Prostate gland (tissue), 2 donors: Measurements from ENCODE around the gene TNFRSF13B. TPM values are rescaled to one million over a fixed set of nuclear protein-coding genes. Genes with fewer than 3 reads are reported as not detected.
"Not testable (repeated sequence)": the region's sequence is repeated elsewhere in the genome, so short reads cannot be mapped to it uniquely, and the experiment has no call there.

Source experiments
- DNase-seq: peaks from one replicate; pipeline ENCODE4 v3.0.0-alpha.2; 2019; ENCODE audit warnings: low spot score
- H3K27ac ChIP-seq, 2 donors: fragments of 200-600 bp; sonication (generic); 2 replicates each; pipeline ENCODE4 v1.5.1; 2017 to 2019
- H3K27me3 ChIP-seq: fragments of 200-600 bp; sonication (generic); replicated peaks from 2 replicates; pipeline ENCODE4 v1.5.1; 2019; ENCODE audit not compliant: insufficient read depth
- H3K36me3 ChIP-seq, 2 donors: fragments of 200-600 bp; sonication (generic); 1 replicate in 1 of 2; 2 replicates in 1 of 2; pipeline versions ENCODE4 v1.5.1 to v1.8.1; 2017 to 2019
- H3K4me1 ChIP-seq: fragments of 200-600 bp; sonication (generic); replicated peaks from 2 replicates; pipeline ENCODE4 v1.5.1; 2019
- H3K4me3 ChIP-seq, 2 donors: fragments of 200-600 bp; sonication (generic); 2 replicates each; pipeline ENCODE4 v1.5.1; 2017 to 2019
- H3K9me3 ChIP-seq: fragments of 200-600 bp; sonication (generic); 2 replicates; pipeline ENCODE4 v1.5.1; 2017
- CTCF ChIP-seq, 4 experiments: fragments of 200-600 bp in 2 of 4; fragments of 450-650 bp in 2 of 4; sonication (generic) in 2 of 4; IDR thresholded peaks; 1 replicate in 3 of 4; 2 replicates in 1 of 4; pipeline ENCODE4 v1.5.1; 2016 to 2019; ENCODE audit warnings: antibody characterized with exemption in 4 of 4, mild to moderate bottlenecking in 2 of 4, moderate library complexity in 2 of 4
- POLR2A ChIP-seq: fragments of 450-650 bp; IDR thresholded peaks from one replicate; pipeline ENCODE4 v1.6.1; 2016; ENCODE audit warnings: antibody characterized with exemption, mild to moderate bottlenecking
- POLR2AphosphoS5 ChIP-seq: sonication (generic); formaldehyde crosslinking; IDR thresholded peaks from one replicate; pipeline ENCODE4 v1.6.1; 2017; ENCODE audit warnings: antibody characterized with exemption
- WGBS: methylation state at CpG from one replicate; pipeline ENCODE4 v1.1.5; 2018; 5-methylcytosine and 5-hydroxymethylcytosine counted together
- intact Hi-C: fragments of 100-400 bp; cut with DNase I; formaldehyde crosslinking; loops from one replicate; pipeline ENCODE4 v1.14.2; 2022
- total RNA-seq, 2 donors: library from RNA; depleted of rRNA; stranded (reverse); fragments of >200 nt; gene quantifications; one replicate each; pipeline ENCODE4 v1.1.0, GENCODE V29; 2016

TNFRSF13B gene
- total RNA-seq, 2 donors from 2014 or later: not detected

GRCh38 chr17:16975744-16976625, 4.1 kb upstream of the TNFRSF13B start:
- 89% methylated on average over 10 of the region's 10 CpGs for WGBS
- Histone ChIP-seq H3K36me3 (no peaks in the 10 kb centered on the region), H3K4me1 (no peaks in the 10 kb centered on the region), H3K9me3 (no peaks in the 10 kb centered on the region), H3K27ac (no peak overlapping the region), H3K27me3 (no peaks in the 10 kb centered on the region), H3K4me3 (no peak overlapping the region)
- TF ChIP-seq POLR2A (no peak), POLR2AphosphoS5 (no peak), CTCF (IDR thresholded peaks at IDR 0.05) (no peak)
- DNase-seq: no peak
- intact Hi-C loops: no loop called here

GRCh38 chr17:16975277-16975651, 3.3 kb upstream of the TNFRSF13B start:
- TF ChIP-seq POLR2AphosphoS5 (no peak), POLR2A (no peak), CTCF (IDR thresholded peaks at IDR 0.05) (no peak)
- 76% methylated on average over 2 of the region's 2 CpGs for WGBS
- Histone ChIP-seq H3K9me3 (no peaks in the 10 kb centered on the region), H3K36me3 (no peaks in the 10 kb centered on the region), H3K27me3 (no peaks in the 10 kb centered on the region), H3K4me1 (no peaks in the 10 kb centered on the region), H3K4me3 (no peak overlapping the region), H3K27ac (no peak overlapping the region)
- no peak for DNase-seq
- intact Hi-C loops: no loop called here

GRCh38 chr17:16974569-16975276, 2.8 kb upstream of the TNFRSF13B start:
- no peaks in the 10 kb centered on the region for H3K36me3 ChIP-seq
- no peaks in the 10 kb centered on the region for H3K27me3 ChIP-seq
- intact Hi-C loops: no loop called here
- no peak for DNase-seq
- no peaks in the 10 kb centered on the region for H3K9me3 ChIP-seq
- no peak overlapping the region for H3K27ac ChIP-seq
- no peaks in the 10 kb centered on the region for H3K4me1 ChIP-seq
- no peak overlapping the region for H3K4me3 ChIP-seq
- TF ChIP-seq POLR2A (no peak), POLR2AphosphoS5 (peak; percentile 50), CTCF (IDR thresholded peaks at IDR 0.05) (no peak)
- 96% methylated on average over 6 of the region's 6 CpGs for WGBS

GRCh38 chr17:16973760-16974540, 2.0 kb upstream of the TNFRSF13B start:
- Histone ChIP-seq H3K27me3 (no peaks in the 10 kb centered on the region), H3K36me3 (no peaks in the 10 kb centered on the region), H3K27ac (no peak overlapping the region), H3K4me3 (no peak overlapping the region), H3K9me3 (no peaks in the 10 kb centered on the region), H3K4me1 (no peaks in the 10 kb centered on the region)
- intact Hi-C loops: no loop called here
- DNase-seq: no peak
- no peak for TF ChIP-seq POLR2AphosphoS5
- TF ChIP-seq CTCF (IDR thresholded peaks at IDR 0.05): no peak
- no peak for TF ChIP-seq POLR2A
- 67% methylated on average over 13 of the region's 13 CpGs for WGBS

- H3K27me3 ChIP-seq, H3K27ac ChIP-seq, H3K4me3 ChIP-seq, H3K9me3 ChIP-seq, H3K36me3 ChIP-seq, H3K4me1 ChIP-seq, intact Hi-C loops, DNase-seq: not testable (repeated sequence)
- 80% methylated on average over 10 of the region's 10 CpGs for WGBS
Observed at GRCh38 chr17:16973043-16973442, 1.1 kb upstream of the TNFRSF13B start.
